Small intestine (tissue), 7 donors: ENCODE data around the gene MTHFD2L. TPM values are rescaled to one million over a fixed set of nuclear protein-coding genes. Genes with fewer than 3 reads are reported as not detected.
"Not testable (repeated sequence)": the region's sequence is repeated elsewhere in the genome, so short reads cannot be mapped to it uniquely, and the experiment has no call there.

Source experiments
- DNase-seq, 2 donors: peaks; one replicate each; pipeline versions ENCODE4 v3.0.0 to v3.0.0-alpha.2; 2013
- FAIRE-seq: peaks from 2 replicates; lab custom pipeline; 2012; peaks lifted over from hg19 to GRCh38; lab: Jason Lieb, UNC
- H3K27ac ChIP-seq, 3 donors: one replicate each; pipeline ENCODE4 v1.5.1; 2013; ENCODE audit warnings: low read length in 2 of 3, mild to moderate bottlenecking in 2 of 3, control low read depth in 1 of 3, inconsistent platforms in 1 of 3, low read depth in 1 of 3, moderate library complexity in 1 of 3
- H3K27me3 ChIP-seq, 3 donors: one replicate each; pipeline ENCODE4 v1.6.1; 2013; ENCODE audit warnings: low read length in 3 of 3, inconsistent platforms in 1 of 3; ENCODE audit not compliant: control insufficient read depth in 3 of 3, insufficient read depth in 3 of 3
- H3K36me3 ChIP-seq, 3 donors: one replicate each; pipeline ENCODE4 v1.6.1; 2013; ENCODE audit warnings: low read length in 3 of 3, inconsistent platforms in 1 of 3, low read depth in 1 of 3, mild to moderate bottlenecking in 1 of 3, moderate library complexity in 1 of 3; ENCODE audit not compliant: control insufficient read depth in 3 of 3, insufficient read depth in 2 of 3
- H3K4me1 ChIP-seq, 3 donors: one replicate each; pipeline ENCODE4 v1.6.1; 2013; ENCODE audit warnings: low read length in 2 of 3, inconsistent platforms in 1 of 3, low read depth in 1 of 3, mild to moderate bottlenecking in 1 of 3, moderate library complexity in 1 of 3; ENCODE audit not compliant: control insufficient read depth in 3 of 3, insufficient read depth in 2 of 3
- H3K4me3 ChIP-seq, 3 donors: one replicate each; pipeline ENCODE4 v1.5.1; 2013; ENCODE audit warnings: low read length in 3 of 3, control low read depth in 1 of 3, inconsistent platforms in 1 of 3, low read depth in 1 of 3, mild to moderate bottlenecking in 1 of 3, moderate library complexity in 1 of 3
- H3K9me3 ChIP-seq, 2 donors: one replicate each; pipeline ENCODE4 v1.6.1; 2013; ENCODE audit warnings: low read depth in 1 of 2, low read length in 1 of 2; ENCODE audit not compliant: control insufficient read depth in 2 of 2, insufficient read depth in 1 of 2
- WGBS, 3 donors: extraction: QIAGEN DNeasy Blood & Tissue Kit; methylation state at CpG; one replicate each; pipeline ENCODE4 v1.1.7; 2013; 5-methylcytosine and 5-hydroxymethylcytosine counted together
- polyA plus RNA-seq, 4 donors: library from polyadenylated mRNA; stranded (reverse) in 3 of 4; unstranded in 1 of 4; fragments of 200-250 nt in 3 of 4; fragments of 120-200 nt in 1 of 4; gene quantifications; one replicate each; pipeline versions ENCODE4 v1.2.1 to v1.2.3, GENCODE V29; 2013
- donor health status: healthy with polysubstance abuse.
- donor health status: control.
- donor health status: control.
- donor health status: Bipolar disorder and iron deficiency.
- donor health status: healthy.

MTHFD2L gene
- polyA plus RNA-seq, 4 donors: 4.1 to 14.7 (median 6.6) TPM

- no peak overlapping the region for H3K4me3 ChIP-seq
- DNase-seq (no peak), FAIRE-seq (no peak)
- no peaks in the 10 kb centered on the region for H3K36me3 ChIP-seq
- H3K9me3 ChIP-seq: no peaks in the 10 kb centered on the region
- H3K4me1 ChIP-seq: no peaks in the 10 kb centered on the region
- no peaks in the 10 kb centered on the region for H3K27me3 ChIP-seq
- no peak overlapping the region for H3K27ac ChIP-seq
Measured at GRCh38 chr4:74331944-74332343, 174.0 kb downstream of the MTHFD2L start.

DNA sequence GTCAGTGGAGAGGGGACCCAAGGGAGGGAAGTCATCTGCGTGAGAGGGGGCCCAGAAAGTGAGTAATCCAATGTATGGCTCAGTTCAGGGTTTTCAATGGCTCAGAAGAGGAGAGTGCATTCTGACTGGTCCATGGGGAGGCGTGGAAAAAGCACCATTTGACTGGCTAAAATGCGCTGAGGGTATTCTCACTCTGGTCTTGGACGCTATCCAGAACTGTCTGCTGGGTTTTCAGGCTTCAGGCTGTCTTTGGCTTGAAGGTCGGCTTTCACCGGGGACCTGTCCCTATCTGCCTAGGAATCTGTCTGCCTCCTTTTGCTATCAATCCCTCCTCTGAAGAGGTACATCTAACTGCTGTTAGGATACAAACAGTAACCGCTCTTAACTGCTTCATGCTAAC, 176.7 kb downstream of the MTHFD2L start:
- 85 to 93% (median 90%) methylated on average over 7 of the region's 7 CpGs for WGBS, 3 donors
- Histone ChIP-seq H3K27me3 (no peaks in the 10 kb centered on the region), H3K9me3 (no peaks in the 10 kb centered on the region), H3K36me3 (no peaks in the 10 kb centered on the region), H3K4me1 (no peaks in the 10 kb centered on the region), H3K27ac (no peak overlapping the region), H3K4me3 (no peak overlapping the region)
- DNase-seq (no peak), FAIRE-seq (no peak)

DNA sequence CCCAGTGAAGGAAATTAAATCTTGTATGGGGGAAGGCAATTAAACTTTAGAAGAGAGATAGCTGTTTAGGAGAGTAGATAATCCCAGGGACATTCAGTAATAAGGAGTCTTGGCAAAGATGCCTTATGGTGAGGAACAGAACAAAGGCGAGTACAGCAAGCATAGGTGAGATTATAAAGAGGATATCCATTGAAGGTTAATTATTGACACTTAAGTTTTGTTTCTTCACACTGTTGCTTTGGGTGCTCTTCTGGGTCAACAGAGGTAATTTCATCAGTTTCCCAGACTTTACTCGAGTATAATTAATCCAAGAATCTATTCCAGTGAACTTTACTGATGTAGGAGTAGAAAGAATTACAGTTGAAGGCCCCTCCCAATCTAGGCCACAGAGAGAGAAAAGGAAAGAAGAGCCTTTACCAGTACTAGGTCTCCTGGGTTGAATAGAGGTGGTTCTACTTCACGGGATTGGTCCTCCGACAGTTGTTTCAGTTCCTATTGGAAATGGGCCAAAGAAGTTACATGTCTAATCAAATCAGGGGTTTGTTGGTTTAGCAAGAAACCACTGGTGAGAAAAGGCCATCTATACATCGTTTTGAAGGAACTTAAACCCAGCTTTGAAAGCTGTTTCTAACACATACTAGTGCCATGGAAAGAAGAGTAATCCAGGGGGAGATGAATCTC, 177.6 kb downstream of the MTHFD2L start:
- H3K36me3 ChIP-seq: no peaks in the 10 kb centered on the region
- no peaks in the 10 kb centered on the region for H3K27me3 ChIP-seq
- WGBS, 3 donors: 68 to 78% (median 69%) methylated on average over 5 of the region's 5 CpGs
- no peaks in the 10 kb centered on the region for H3K9me3 ChIP-seq
- FAIRE-seq (no peak), DNase-seq (no peak)
- H3K27ac ChIP-seq: no peak overlapping the region
- H3K4me3 ChIP-seq: no peak overlapping the region
- H3K4me1 ChIP-seq: no peaks in the 10 kb centered on the region

- WGBS, 3 donors: 74 to 87% (median 79%) methylated on average over 4 of the region's 4 CpGs
- FAIRE-seq: peak; percentile 49
Measured at GRCh38 chr4:74338792-74339333, 180.9 kb downstream of the MTHFD2L start.

GRCh38 chr4:74339501-74339900, 181.6 kb downstream of the MTHFD2L start:
- FAIRE-seq (no peak), DNase-seq (no peak)
- Histone ChIP-seq H3K4me1 (no peaks in the 10 kb centered on the region), H3K36me3 (no peaks in the 10 kb centered on the region), H3K4me3 (no peak overlapping the region), H3K9me3 (peaks cover 3 to 19% of the 10 kb centered on the region in 2 donors), H3K27ac (no peak overlapping the region), H3K27me3 (no peaks in the 10 kb centered on the region)

More at GRCh38 chr4:74338792-74339333, 180.9 kb downstream of the MTHFD2L start:
- no peak overlapping the region for H3K27ac ChIP-seq
- no peak for DNase-seq
- H3K27me3 ChIP-seq: no peaks in the 10 kb centered on the region
- no peak overlapping the region for H3K4me3 ChIP-seq
- H3K9me3 ChIP-seq: peaks cover 0 to 12% of the 10 kb centered on the region in 2 donors
- H3K4me1 ChIP-seq: no peaks in the 10 kb centered on the region
- H3K36me3 ChIP-seq: no peaks in the 10 kb centered on the region

- peaks cover 3 to 25% of the 10 kb centered on the region in 2 donors for H3K9me3 ChIP-seq
- not testable (repeated sequence) for H3K4me3 ChIP-seq, H3K4me1 ChIP-seq, H3K27ac ChIP-seq, FAIRE-seq, H3K27me3 ChIP-seq, DNase-seq, H3K36me3 ChIP-seq
Measured at GRCh38 chr4:74340421-74340820, 182.5 kb downstream of the MTHFD2L start.

- Histone ChIP-seq H3K27me3 (no peaks in the 10 kb centered on the region), H3K9me3 (peaks cover 3 to 28% of the 10 kb centered on the region in 2 donors), H3K4me1 (no peaks in the 10 kb centered on the region), H3K4me3 (no peak overlapping the region), H3K27ac (no peak overlapping the region), H3K36me3 (no peaks in the 10 kb centered on the region)
- FAIRE-seq (no peak), DNase-seq (no peak)
- WGBS, 3 donors: 50 to 82% (median 75%) methylated on average over 1 of the region's 1 CpG
Measured at GRCh38 chr4:74344031-74344430, 186.1 kb downstream of the MTHFD2L start.
